Measurements from ENCODE around the gene TTC9B.
"Not testable (repeated sequence)": the region's sequence is repeated elsewhere in the genome, so short reads cannot be mapped to it uniquely, and the experiment has no call there.

TTC9B gene

GRCh38 chr19:40213251-40213829, 4.8 kb downstream of the TTC9B start:
- DNase-seq, result no peak

GRCh38 chr19:40210889-40211288, 7.3 kb downstream of the TTC9B start:
- no peak for DNase-seq

GRCh38 chr19:40208602-40209001, 9.6 kb downstream of the TTC9B start:
- no peak for DNase-seq

- DNase-seq, result no peak
Measured at GRCh38 chr19:40205760-40206159, 12.4 kb downstream of the TTC9B start.

- no peak for DNase-seq
Measured at GRCh38 chr19:40204381-40204780, 13.8 kb downstream of the TTC9B start.

GRCh38 chr19:40200341-40201099, 17.7 kb downstream of the TTC9B start:
- DNase-seq, result no peak

- DNase-seq, result no peak
Measured at GRCh38 chr19:40198272-40198990, 19.8 kb downstream of the TTC9B start.

- no peak for DNase-seq
Measured at GRCh38 chr19:40193587-40193849, 24.7 kb downstream of the TTC9B start.

- DNase-seq, result no peak
Measured at GRCh38 chr19:40192758-40193586, 25.2 kb downstream of the TTC9B start.

GRCh38 chr19:40191836-40192646, 26.1 kb downstream of the TTC9B start:
- DNase-seq, result peak; percentile 10

GRCh38 chr19:40190891-40191835, 27.0 kb downstream of the TTC9B start, which contains the start of gene MAP3K10:
TSS of gene MAP3K10 (plus strand) at chr19:40191426. CDS start at chr19:40192032, 606 bp downstream.
- DNase-seq, result peak; percentile 79

- DNase-seq, result no peak
Measured at GRCh38 chr19:40184273-40184672, 33.9 kb downstream of the TTC9B start.

- no peak for DNase-seq
Measured at GRCh38 chr19:40178756-40179155, 39.4 kb downstream of the TTC9B start.

- no peak for DNase-seq
Measured at GRCh38 chr19:40177286-40178070, 40.7 kb downstream of the TTC9B start.

- DNase-seq, result no peak
Measured at GRCh38 chr19:40175820-40176219, 42.4 kb downstream of the TTC9B start.

GRCh38 chr19:40174092-40174491, 44.1 kb downstream of the TTC9B start:
- DNase-seq, result no peak

GRCh38 chr19:40171293-40171692, 46.9 kb downstream of the TTC9B start:
- not testable (repeated sequence) for DNase-seq

- not testable (repeated sequence) for DNase-seq
Measured at GRCh38 chr19:40170303-40170989, 47.7 kb downstream of the TTC9B start.

- DNase-seq, result not testable (repeated sequence)
Measured at GRCh38 chr19:40169482-40170302, 48.5 kb downstream of the TTC9B start.

Data from stimulated activated CD4-positive, alpha-beta T cell treated with anti-CD3 and anti-CD28 coated beads, Interleukin-1b, Interleukin-23, amount 100 ng/mL, for 48 hours (primary cell).